Ovary (tissue), 3 donors: ENCODE results near the gene SEMA4C.

Experiments used
- CTCF ChIP-seq, 3 donors: fragments of 450-650 bp in 2 of 3; fragments of 200-600 bp in 1 of 3; IDR thresholded peaks; one replicate each; pipeline versions ENCODE4 v1.5.1 to v1.8.0; 2016 to 2022; ENCODE audit warnings: antibody characterized with exemption in 3 of 3, mild to moderate bottlenecking in 1 of 3
- EP300 ChIP-seq: sonication (generic); formaldehyde crosslinking; IDR thresholded peaks from one replicate; pipeline ENCODE4 v1.6.1; 2017; ENCODE audit warnings: antibody characterized with exemption
- donor health status: DM: no; HTN: no; CAD: no.

- TF ChIP-seq EP300, result no peak
- TF ChIP-seq CTCF (IDR thresholded peaks at IDR 0.05), result no peak
Observed at GRCh38 chr2:96909611-96910021, 39.7 kb upstream of the SEMA4C start.
